ENCODE results near the gene CEACAM1.

- no peak for TF ChIP-seq POLR2A (IDR thresholded peaks at IDR 0.05)
- TF ChIP-seq CTCF (IDR thresholded peaks at IDR 0.05), result no peak
- no peak for TF ChIP-seq POLR2AphosphoS5 (IDR thresholded peaks at IDR 0.05)
These were observed 11.5 kb downstream of the CEACAM1 start for GRCh38 chr19:42516771-42517170.
